Body of pancreas (tissue), 4 donors: ENCODE results near the gene CHAF1A.

Experiments
- POLR2A ChIP-seq, 3 donors: fragments of 450-650 bp; IDR thresholded peaks; one replicate each; pipeline ENCODE4 v1.6.1; 2016; ENCODE audit warnings: antibody characterized with exemption in 3 of 3, mild to moderate bottlenecking in 2 of 3
- TF ChIP-seq, protein P1 (sequence below), 7 experiments: fragments of 450-650 bp in 4 of 7; fragments of 200-600 bp in 3 of 7; sonication (generic) in 3 of 7; IDR thresholded peaks; one replicate each; pipeline ENCODE4 v1.5.1; 2016 to 2019; ENCODE audit warnings: antibody characterized with exemption in 7 of 7

DNA sequence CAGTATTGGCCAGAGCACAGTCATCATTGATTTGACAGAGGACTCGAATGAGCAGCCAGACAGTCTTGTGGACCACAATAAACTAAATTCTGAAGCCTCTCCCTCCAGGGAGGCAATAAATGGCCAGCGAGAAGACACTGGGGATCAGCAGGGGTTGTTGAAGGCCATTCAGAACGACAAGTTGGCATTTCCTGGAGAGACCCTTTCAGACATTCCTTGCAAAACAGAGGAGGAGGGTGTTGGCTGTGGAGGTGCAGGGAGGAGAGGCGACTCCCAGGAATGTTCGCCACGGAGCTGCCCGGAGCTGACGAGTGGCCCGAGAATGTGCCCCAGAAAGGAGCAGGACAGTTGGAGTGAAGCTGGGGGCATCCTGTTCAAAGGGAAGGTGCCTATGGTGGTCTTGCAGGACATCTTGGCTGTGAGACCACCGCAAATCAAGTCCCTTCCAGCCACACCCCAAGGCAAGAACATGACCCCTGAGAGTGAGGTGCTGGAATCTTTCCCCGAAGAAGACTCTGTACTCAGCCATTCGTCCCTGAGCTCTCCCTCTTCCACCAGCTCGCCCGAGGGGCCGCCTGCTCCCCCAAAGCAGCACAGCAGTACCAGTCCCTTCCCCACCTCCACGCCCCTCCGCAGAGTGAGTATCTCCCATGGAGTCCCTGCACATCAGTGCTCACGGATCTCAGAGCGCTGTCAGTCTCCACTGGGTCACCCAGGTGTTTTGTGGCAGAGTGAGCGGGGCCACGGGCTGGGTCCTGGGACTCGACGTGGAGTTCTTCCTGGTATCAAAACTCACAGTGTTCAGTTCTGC is 6.9 kb downstream of the CHAF1A start:
- no peak for TF ChIP-seq POLR2A (IDR thresholded peaks at IDR 0.05)
- TF ChIP-seq, protein P1, sequence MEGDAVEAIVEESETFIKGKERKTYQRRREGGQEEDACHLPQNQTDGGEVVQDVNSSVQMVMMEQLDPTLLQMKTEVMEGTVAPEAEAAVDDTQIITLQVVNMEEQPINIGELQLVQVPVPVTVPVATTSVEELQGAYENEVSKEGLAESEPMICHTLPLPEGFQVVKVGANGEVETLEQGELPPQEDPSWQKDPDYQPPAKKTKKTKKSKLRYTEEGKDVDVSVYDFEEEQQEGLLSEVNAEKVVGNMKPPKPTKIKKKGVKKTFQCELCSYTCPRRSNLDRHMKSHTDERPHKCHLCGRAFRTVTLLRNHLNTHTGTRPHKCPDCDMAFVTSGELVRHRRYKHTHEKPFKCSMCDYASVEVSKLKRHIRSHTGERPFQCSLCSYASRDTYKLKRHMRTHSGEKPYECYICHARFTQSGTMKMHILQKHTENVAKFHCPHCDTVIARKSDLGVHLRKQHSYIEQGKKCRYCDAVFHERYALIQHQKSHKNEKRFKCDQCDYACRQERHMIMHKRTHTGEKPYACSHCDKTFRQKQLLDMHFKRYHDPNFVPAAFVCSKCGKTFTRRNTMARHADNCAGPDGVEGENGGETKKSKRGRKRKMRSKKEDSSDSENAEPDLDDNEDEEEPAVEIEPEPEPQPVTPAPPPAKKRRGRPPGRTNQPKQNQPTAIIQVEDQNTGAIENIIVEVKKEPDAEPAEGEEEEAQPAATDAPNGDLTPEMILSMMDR (IDR thresholded peaks at IDR 0.05), result no peak
